ENCODE measurements around the gene PIK3IP1.
"Not testable (repeated sequence)": the region's sequence is repeated elsewhere in the genome, so short reads cannot be mapped to it uniquely, and the experiment has no call there.

PIK3IP1 gene

DNA sequence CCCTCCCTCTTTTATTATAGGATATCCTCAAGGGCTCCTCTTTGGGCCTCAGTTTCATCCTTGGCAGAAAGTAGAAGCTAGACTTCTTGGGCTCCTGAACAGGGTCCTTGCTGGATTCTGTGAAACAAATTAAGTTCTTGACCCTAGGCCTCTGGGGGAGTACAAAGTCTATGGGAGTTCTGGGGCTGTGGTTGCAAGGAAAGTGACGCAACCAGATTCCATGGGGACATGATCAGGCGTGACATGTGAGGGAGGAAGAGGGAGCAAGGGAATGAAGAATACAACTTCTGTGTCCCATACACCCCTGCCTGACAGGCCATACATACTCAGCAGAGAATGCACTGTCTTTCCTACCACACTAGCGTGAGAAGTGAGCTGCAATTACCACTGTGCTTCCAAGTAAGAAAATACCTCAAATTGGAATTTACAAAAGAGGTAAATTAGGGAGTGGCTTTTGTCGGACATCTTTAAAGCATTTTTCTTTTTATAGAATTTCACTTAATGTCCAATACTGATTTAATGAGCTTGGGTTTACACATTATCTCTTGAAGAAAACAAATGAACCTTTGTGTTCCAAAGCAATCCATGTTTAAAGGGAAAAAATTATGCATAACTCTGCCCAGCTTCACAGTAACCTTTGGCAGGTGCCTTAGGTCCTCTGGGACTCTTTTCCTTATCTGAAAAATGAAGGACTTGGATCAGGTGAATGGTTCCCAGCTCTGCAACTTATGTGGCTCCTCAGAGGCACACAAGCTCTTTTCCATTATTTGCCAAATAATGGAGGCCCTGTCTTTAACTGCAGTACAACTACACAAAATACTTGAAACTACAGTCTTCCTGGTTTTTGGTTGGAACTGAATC is 41.3 kb downstream of the PIK3IP1 start:
- no peak for DNase-seq (ENCODE audit: low read depth in 3 of 3)

DNA sequence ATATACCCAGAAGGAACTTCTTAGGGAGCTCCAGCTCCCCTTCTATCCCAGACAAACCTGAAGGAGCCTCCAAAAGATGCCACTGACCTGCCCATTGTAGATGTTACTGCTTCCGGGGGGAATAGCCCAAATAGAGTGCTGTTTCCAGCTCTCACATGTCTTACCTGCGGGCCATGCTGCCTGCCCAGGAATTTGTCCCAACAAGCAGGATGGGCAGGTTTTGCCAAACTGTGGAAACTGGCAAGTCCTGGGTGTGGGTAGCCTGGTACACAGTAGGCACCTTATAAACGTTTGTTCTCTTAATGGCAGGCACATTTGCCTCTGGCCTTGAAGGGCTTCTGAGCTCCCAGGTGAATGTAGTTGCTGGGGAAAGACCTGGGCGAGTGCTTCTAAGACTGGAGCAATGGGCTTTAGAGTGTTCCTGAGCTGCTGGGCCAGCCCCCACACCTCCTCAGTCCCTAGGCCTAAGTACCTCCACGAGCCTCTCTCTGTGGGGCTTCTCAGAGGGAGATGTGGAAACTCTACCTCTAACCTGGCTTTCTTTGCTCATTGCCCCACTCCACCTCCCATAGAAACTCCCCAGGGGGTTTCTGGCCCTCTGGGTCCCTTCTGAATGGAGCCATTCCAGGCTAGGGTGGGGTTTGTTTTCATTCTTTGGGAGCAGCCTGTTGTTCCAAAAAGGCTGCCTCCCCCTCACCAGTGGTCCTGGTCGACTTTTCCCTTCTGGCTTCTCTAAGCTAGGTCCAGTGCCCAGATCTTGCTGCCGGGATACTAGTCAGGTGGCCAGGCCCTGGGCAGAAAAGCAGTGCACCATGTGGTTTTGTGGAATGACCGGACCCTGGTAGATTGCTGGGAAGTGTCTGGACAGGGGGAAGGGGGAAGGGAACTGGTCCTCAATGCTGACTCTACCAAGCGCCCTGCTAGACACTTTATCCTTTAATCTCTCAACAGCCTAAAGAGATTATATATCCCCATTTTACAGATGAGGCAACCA is 43.0 kb downstream of the PIK3IP1 start:
- no peak for DNase-seq (ENCODE audit: low read depth in 3 of 3)

DNA sequence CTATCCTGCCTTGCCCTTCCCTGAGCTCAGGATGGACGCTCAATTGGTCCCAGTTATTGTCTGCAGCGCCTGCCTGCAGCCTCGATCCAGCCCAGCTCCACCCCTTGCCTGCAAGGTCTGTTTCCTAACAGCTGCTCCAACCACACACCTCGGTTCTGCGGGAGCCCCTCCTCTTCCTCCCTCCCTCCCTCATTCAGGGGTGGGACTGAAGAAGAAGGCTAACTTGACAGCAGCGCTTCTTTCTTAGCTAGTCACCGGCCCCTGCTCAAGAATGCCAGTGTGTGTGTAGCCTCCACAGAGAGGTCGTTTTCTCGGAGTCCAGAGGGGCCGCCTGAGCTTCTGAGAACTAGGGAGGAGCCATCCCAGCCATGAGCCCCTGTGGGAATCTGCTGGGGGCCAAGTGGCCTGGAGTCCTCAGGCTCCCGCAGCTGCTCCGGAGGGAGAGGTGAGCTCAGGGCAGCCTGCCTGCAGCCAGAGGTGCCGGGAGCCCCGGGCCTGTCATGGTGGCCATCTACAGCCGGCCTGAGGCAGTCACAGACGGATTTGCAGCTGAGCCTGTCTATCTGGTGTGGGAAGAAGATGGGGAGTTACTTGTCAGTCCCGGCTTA is 44.0 kb downstream of the PIK3IP1 start:
- DNase-seq (ENCODE audit: low read depth in 3 of 3): peak; percentile 27 to 60 (median 32)

DNA sequence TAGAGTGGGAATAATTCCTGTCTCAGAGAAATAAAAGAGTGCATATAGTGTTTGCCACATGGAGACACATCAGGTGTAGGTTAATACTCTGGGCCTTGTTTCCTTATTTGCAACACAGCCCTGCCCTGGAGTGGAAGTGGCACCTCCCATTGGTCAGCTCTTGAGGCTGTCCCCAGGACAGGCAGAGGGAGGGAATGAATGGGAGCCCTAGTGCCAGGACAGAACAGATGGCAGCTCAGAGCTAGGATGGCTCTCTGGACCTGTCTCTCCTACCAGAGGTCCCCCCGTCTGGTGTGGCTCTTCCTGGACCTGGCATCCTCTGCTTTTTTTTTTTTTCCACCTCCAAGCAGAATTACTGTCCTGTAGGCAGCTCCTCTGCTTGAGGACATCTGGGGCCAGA is 44.6 kb downstream of the PIK3IP1 start:
- DNase-seq (ENCODE audit: low read depth in 3 of 3): no peak

DNA sequence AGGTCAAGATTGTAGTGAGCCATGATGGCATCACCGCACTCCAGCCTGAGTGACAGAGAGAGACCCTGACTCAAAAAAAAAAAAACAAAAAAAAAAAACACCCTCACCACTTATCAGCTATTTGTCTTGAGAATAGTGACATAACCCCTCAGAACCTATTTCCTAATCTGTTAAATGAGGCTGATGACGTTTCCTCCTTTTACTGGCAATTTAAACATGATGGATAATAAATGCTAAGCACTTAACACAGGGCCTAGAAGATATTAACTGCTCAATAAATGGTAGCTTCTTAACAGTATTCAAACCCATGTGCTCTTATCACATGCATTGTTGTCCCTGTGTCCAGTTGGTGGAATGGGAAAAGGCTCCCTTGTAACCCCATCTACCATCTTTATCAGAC is 45.6 kb downstream of the PIK3IP1 start:
- no peak for DNase-seq (ENCODE audit: low read depth in 3 of 3)

DNA sequence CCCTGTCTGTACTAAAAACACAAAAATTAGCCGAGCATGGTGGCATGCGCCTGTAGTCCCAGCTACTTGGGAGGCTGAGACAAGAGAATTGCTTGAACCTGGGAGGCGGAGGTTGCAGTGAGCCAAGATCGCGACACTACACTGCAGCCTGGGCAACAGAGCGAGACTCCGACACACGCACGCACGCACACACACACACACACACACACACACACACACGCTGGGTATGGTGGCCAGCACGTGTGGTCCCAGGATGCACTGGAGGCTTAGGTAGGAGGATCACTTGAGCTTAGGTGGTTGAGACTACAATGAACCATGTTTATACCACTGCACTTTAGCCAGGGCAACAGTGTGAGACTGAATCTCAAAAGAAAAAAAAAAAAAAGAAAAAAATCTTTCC is 46.3 kb downstream of the PIK3IP1 start:
- not testable (repeated sequence) for DNase-seq (ENCODE audit: low read depth in 3 of 3)

DNA sequence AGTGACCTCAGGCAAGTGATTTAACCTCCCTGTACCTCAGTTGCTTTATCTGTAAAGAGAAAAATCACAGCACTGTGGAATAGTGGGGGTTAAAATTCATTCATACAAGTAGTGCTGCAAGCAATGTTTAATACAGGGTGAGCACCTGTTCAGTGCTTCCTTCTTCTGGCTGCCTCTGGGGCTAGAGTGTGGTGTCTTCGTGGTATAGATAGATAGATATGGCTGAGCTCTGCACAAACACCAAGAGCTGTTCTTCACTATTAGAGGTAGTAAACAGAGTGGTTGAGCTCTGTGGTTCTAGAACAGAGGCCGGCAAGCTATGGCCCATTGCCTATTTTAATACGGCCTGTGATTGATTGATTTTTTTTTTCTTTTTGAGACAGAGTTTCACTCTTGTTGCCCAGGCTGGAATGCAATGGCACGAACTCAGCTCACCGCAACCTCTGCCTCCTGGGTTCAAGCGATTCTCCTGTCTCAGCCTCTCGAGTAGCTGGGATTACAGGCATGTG is 47.3 kb downstream of the PIK3IP1 start:
- DNase-seq (ENCODE audit: low read depth in 3 of 3): no peak

DNA sequence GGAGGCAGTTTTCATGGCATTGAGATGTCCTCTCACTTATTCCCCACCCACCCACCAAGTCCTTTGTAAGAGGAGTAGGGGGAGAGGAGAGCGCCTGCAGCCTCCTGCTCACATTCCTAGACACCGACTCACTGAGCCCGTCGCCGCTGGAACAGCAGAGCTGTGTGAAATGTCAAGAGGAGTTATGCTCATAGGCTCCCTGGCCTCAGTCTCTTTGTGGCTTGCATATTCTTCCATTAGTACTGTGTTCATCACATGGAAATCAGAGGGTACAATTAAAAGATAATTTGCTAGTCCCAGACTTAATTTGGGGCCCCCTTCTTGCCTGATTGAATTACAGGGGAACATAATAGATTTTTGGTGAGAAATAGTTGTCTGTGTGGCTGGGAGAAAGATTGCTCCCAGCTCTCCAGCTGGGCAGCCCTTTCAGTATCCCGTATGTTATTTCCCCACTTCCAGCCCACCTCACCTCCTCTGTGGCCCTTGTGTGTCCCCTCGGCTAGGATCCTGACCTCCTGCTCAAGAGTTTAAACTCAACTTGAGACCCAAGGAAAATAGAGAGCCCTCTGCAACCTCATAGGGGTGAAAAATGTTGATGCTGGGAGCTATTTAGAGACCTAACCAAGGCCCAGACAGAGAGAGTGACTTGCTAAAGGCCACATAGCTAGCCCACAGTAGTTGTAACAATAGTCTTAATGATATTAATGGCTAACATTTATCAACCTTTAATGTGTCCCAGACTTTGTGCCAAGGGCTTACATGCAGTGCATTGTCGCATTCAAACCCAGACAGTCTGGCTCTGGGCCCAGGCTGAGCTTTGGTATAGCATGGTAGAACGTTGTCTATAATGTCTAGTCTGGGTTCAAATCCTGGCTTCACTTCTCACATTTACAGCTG is 48.0 kb downstream of the PIK3IP1 start:
- DNase-seq (ENCODE audit: low read depth in 3 of 3): no peak

DNA sequence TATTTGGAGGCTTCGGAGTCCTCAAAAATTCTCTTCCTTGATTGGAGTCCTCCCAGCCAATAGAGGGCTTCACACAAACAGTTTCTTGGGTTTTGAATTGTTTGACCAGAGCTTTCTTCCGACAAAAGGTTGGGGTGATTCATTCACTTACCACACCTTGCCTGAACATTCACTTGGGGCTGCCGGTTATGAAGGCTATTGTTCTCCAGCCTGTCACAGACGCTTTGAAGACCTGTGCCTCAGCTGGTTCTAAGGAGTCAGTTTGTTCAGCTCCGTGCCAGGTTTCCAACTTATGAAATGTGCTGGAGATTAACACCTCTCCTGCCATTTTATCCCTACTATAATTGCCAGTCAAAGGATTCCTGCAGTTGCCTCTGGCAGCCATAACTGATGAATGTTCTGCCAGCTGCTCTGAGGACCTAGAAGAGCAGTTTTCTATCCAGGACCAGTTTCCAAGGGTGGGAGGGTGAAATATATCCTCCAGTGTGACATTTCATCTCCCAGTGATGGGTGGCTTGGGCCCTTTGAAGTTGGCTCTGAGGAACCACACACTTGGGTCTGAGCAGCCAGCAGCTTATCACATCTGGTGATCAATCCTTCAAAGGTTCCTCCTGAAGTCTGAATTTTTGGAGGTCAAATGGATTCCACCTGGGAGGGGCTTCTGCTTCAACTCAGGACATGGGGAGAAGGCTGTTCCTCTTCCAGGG is 48.8 kb downstream of the PIK3IP1 start:
- DNase-seq (ENCODE audit: low read depth in 3 of 3): no peak

DNA sequence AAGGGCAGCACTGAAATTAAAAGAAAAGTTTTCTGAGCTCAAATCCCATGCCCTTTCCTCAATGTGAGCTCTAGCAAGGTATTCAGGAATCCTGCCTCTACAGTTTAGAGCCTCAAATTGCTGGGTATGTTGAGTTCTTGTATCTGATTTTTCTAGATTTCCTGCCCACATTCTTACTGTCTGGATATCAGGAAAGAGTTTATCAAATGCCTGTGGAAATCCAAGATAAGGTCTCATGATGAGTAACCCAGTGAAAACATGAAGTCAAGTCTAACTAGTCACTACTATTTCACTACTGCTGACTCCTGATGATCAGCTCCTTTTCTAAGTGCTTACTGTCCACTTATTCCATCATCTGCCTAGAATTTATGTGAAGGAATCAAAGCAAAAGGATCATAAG is 50.4 kb downstream of the PIK3IP1 start:
- DNase-seq (ENCODE audit: low read depth in 3 of 3): no peak

DNA sequence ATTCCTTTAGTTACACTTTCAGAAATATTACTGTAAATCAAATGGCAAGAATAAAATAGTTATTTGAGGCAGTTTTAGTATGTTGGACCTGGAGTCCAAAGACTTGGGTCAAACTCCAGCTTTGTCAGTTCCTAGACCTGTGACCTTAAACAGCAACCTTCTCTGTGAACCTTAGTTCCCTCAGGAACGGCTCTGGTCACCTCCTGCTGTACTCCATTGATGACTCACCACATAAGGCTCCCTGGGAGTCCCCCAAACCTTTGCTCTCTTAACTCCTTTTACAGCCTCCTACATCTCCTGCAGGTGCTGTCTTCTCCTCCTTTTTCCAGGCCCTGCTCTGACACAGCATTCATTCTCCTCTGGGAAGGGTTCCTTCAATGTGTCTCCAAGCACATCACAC is 51.1 kb downstream of the PIK3IP1 start:
- no peak for DNase-seq (ENCODE audit: low read depth in 3 of 3)

DNA sequence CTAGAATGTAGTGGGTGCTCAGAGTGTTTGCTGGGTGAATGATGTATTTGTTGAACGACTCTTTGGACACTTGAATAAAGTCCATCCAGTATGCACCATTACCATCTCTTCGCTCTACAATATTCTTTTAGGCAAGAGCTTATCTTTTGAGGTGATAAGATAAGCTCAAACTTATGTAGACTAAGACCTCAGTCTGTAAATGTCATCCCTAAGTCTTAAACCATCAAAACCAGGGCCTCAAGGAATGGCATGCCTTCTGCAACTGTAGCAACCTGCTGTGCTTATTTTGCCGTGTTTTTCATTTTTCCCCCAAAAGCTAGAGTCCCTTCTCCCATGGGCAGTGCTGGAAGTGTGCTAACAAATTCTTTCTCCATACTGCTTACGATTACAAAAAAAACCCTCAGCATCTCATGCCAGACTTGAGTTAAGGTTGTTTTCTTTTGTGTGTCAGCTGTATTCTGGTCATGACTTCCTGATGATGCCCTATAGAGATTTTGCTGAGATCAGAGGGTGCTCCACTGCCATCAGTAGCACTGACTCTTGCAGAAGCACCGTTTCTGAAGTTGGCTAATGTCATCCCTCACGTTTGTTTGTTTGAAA is 52.4 kb downstream of the PIK3IP1 start:
- DNase-seq (ENCODE audit: low read depth in 3 of 3): no peak

DNA sequence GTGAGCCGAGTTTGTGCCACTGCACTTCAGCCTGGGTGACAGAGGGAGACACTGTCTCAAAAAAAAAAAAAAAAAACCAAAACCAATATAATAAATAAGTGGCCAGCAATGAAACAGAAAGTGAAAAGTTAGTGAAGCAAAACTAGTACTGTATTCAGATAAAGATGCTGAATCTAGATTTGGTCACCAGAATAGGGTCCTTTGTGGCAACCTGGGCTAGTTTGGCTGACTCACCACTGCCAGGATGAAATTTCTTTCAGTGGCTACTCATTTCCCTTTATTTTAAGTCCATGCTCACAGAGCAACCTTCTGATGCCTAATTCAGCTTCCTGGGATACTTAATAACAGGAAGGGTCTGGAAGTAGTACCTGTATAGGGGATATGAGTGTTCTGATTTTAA is 54.2 kb downstream of the PIK3IP1 start:
- no peak for DNase-seq (ENCODE audit: low read depth in 3 of 3)

DNA sequence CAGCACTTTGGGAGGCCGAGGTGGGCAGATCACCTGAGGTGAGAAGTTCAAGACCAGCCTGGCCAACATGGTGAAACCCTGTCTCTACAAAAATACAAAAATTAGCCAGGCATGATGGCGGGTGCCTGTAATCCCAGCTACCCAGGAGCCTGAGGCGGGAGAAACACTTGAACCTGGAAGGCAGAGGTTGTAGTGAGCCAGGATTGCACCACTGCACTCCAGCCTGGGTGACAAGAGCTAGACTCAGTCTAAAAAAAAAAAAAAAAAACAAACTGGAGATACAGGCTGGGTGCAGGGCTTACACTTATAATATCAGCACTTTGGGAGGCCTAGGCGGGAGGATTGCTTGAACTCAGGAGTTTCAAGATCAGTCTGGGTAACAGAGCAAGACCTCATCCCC is 56.2 kb downstream of the PIK3IP1 start:
- DNase-seq (ENCODE audit: low read depth in 3 of 3): not testable (repeated sequence)

DNA sequence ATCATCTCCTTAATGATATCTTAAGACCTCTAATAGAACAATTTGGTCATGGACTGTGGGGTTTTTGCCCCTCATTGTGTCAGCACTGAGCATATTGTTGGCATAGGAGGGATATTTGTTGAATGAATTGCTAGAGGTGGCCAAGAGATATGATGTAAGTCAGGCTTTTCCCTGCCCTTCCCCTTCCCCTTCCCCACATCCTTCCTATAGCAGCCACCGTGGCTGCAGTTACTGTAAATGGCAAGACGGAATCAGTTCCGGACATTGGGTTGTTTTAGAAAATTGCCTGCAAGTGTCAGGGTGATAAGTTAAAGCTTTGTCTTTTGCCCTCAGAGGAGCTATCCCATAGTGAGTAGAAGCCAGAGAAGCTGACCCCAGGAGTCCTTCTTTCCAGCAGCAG is 57.2 kb downstream of the PIK3IP1 start:
- DNase-seq (ENCODE audit: low read depth in 3 of 3): no peak

DNA sequence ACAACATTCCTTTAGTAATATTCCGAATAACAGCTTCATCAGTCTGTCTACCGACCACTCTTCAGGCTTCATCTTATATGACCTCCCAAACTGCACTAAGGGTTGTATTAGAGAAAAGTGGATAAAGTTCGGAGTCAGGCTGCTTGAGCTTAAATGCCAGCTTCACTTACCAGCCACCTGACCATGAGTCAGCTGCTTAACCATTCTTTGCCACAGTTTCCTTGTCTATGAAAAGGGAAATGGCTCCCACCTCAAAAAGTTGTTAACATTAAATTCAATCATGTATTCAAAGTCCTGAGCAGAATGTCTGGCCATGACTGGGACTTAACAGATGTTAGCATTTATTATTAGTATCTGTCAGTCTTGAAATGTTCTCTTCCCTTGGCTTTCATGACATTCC is 59.3 kb downstream of the PIK3IP1 start:
- no peak for DNase-seq (ENCODE audit: low read depth in 3 of 3)
